ENCODE data around the gene STK32B.

The STK32B gene

GRCh38 chr4:5156682-5157081 lies 105.4 kb downstream of the STK32B start:
- Histone ChIP-seq H3K27ac (no peak overlapping the region), H3K27me3 (ENCODE audit: insufficient read depth, low read depth, severe bottlenecking) (no peaks in the 10 kb centered on the region), H3K9me3 (ENCODE audit: severe bottlenecking) (no peaks in the 10 kb centered on the region), H3K4me3 (ENCODE audit: low read depth, low read length) (no peak overlapping the region), H3K36me3 (no peaks in the 10 kb centered on the region)
- no peak for TF ChIP-seq CTCF (IDR thresholded peaks at IDR 0.05; ENCODE audit: low read depth, low read length)
- DNase-seq, result no peak

GRCh38 chr4:5157791-5158770 lies 106.8 kb downstream of the STK32B start:
- Histone ChIP-seq H3K4me3 (ENCODE audit: low read depth, low read length) (no peak overlapping the region), H3K36me3 (no peaks in the 10 kb centered on the region), H3K27ac (no peak overlapping the region), H3K27me3 (ENCODE audit: insufficient read depth, low read depth, severe bottlenecking) (no peaks in the 10 kb centered on the region), H3K9me3 (ENCODE audit: severe bottlenecking) (no peaks in the 10 kb centered on the region)
- no peak for DNase-seq
- TF ChIP-seq CTCF (IDR thresholded peaks at IDR 0.05; ENCODE audit: low read depth, low read length), result no peak

GRCh38 chr4:5158825-5159224 lies 107.5 kb downstream of the STK32B start:
- no peaks in the 10 kb centered on the region for H3K27me3 ChIP-seq (ENCODE audit: insufficient read depth, low read depth, severe bottlenecking)
- H3K9me3 ChIP-seq (ENCODE audit: severe bottlenecking), result peaks cover 3% of the 10 kb centered on the region
- TF ChIP-seq CTCF (IDR thresholded peaks at IDR 0.05; ENCODE audit: low read depth, low read length), result no peak
- H3K36me3 ChIP-seq, result no peaks in the 10 kb centered on the region
- DNase-seq, result no peak
- no peak overlapping the region for H3K27ac ChIP-seq
- no peak overlapping the region for H3K4me3 ChIP-seq (ENCODE audit: low read depth, low read length)

GRCh38 chr4:5160668-5161067 lies 109.4 kb downstream of the STK32B start:
- no peak for TF ChIP-seq CTCF (IDR thresholded peaks at IDR 0.05; ENCODE audit: low read depth, low read length)
- peaks cover 6% of the 10 kb centered on the region for H3K9me3 ChIP-seq (ENCODE audit: severe bottlenecking)

GRCh38 chr4:5162909-5163508 lies 111.7 kb downstream of the STK32B start:
- Histone ChIP-seq H3K36me3 (no peaks in the 10 kb centered on the region), H3K4me3 (ENCODE audit: low read depth, low read length) (no peak overlapping the region), H3K27ac (no peak overlapping the region), H3K9me3 (ENCODE audit: severe bottlenecking) (peaks cover 13% of the 10 kb centered on the region), H3K27me3 (ENCODE audit: insufficient read depth, low read depth, severe bottlenecking) (no peaks in the 10 kb centered on the region)
- TF ChIP-seq CTCF (IDR thresholded peaks at IDR 0.05; ENCODE audit: low read depth, low read length), result no peak
- peak; percentile 51 for DNase-seq

More at GRCh38 chr4:5160668-5161067, 109.4 kb downstream of the STK32B start:
- H3K27me3 ChIP-seq (ENCODE audit: insufficient read depth, low read depth, severe bottlenecking), result no peaks in the 10 kb centered on the region
- no peak for DNase-seq
- no peak overlapping the region for H3K27ac ChIP-seq
- no peak overlapping the region for H3K4me3 ChIP-seq (ENCODE audit: low read depth, low read length)
- H3K36me3 ChIP-seq, result no peaks in the 10 kb centered on the region
